Embryonic facial prominence (tissue), 1 donor: Measurements from ENCODE around the gene PDLIM3.
"Not testable (repeated sequence)": the region's sequence is repeated elsewhere in the genome, so short reads cannot be mapped to it uniquely, and the experiment has no call there.

ENCODE experiments used
- DNase-seq: peaks from one replicate; pipeline ENCODE4 v3.0.0-alpha.2; 2016; ENCODE audit errors: extremely low spot score

The PDLIM3 gene

DNA sequence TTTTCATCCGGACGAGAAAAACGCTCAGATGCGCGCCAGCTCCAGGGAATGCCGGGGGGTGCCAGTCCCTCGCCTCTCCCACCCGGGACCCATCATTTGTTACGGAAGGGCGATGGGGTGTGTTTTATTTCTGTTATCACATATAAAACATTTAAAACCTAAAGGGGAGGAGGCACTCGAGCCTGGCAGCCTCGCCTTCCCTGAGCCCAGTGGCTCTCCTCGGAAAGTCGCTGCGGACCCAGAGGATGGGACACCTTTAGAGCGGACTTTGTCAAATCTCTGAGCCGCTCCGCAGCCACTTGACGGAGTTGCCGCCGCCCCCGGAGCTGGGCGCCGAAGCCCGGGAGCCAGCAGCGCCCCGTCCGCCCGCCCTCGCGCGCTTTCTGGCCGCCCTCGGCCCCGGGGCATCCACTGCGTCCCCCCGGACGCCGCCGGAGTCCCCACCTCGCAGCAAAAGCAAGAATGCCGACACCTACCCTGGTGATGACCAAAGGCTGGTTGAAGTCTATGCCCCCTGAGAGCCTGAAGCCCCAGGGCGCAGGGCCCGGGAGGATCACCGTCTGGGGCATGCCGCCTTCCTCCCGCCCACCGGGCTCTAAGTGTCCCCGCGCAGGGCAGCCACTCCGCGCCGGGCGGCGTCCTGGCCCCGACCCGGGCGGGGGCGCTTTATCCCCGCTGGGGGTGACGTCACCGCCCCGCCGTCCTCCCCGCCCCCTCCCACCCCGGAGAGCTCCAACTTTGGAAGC lies at the start of gene PDLIM3:
Gene PDLIM3, minus strand, starts transcription at position 642 of the 746 bp plus-strand sequence. Its CDS starts 73 bp downstream, at position 569.
- DNase-seq, result no peak

- no peak for DNase-seq
Observed at GRCh38 chr4:185583813-185584212, 48.5 kb upstream of the PDLIM3 start.

- DNase-seq, result no peak
Observed at GRCh38 chr4:185582651-185583400, 47.5 kb upstream of the PDLIM3 start.

DNA sequence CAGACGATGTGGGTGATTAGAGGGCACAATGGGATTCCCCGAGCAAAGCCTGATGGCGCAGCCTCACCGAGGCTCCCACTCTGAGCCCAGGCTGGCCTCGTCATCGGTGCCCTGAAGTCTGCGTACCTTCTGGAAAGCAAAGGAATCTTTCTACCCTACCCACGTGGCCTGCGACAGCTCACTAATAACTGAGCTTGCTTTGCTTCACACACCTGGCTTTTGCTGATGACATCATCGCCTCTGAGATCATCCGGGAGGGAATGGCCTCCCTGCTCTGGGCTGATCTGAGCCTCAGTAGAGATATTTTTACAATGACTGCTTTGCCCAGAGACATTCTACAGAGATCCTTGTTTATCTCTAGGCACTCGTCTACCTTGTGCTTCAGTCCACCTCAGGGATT lies 45.4 kb upstream of the PDLIM3 start:
- no peak for DNase-seq

GRCh38 chr4:185578284-185578683 lies 43.0 kb upstream of the PDLIM3 start:
- no peak for DNase-seq

DNA sequence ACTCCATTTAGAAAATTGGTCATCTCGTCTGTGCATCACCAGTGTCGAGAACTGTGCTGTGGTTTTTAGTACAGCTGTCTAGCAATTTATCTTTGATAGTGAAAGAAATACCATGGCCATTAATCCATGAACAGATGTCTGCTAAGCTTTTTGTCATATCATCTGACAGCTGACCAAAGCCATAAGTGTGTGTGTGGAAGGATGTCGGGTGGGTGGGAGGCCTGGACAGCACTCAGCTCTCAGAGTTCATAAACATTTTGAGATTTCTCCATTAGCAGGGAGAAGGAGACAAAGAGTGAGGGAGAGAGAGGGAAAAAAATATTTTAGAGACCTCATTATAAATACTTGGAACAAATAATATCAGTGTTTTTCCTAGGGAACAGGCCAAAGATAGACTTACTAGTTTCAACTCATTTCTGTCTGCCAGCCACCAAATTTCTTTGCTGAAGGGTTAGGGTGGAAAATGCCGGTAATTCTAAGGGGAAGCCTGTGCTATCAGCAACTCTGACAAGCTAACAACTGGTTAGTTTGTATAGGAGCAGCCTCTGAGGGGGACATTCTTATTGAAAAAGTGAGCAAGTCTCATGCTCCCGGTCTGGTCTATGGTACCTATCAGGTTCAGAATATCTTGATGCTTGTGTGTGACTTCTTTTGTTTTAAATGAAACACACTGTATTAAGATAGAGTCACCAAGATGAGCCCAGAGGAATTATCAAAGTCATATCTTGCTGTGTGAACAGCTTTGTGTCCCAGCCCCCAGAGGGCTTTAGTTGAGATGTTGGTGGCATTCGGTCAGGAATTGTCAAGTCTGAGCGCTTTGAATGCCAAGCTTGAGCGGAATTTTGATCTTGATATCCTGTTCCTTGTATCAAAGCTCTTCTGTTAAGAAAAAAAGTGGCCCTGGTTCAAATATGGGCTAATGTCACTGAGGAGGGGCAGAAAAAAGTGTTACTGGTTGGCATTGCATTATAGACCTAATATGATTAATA lies 41.9 kb upstream of the PDLIM3 start:
- no peak for DNase-seq

GRCh38 chr4:185576314-185576961 lies 41.1 kb upstream of the PDLIM3 start:
- no peak for DNase-seq

GRCh38 chr4:185573651-185574199 lies 38.4 kb upstream of the PDLIM3 start:
- DNase-seq, result no peak

DNA sequence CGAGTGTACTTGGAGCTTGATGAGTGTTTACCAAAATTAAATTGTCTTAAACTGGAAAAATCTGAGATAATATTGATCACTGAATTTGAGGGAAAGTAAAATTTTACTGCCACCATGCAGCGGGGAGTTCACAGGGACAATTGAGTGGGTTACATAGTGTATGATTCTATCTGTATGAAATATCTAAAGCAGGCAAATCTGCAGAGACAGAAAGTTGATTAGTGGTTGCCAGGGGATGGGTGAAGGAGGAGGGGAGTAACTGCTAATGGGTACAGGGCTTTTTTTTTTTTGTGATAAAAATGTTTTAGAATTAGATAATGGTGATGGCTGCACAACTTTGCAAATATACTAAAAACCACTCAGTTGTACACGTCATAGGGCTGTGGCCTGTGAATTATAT lies 35.4 kb upstream of the PDLIM3 start:
- DNase-seq, result no peak

GRCh38 chr4:185567381-185568376 lies 32.4 kb upstream of the PDLIM3 start:
- no peak for DNase-seq

GRCh38 chr4:185566972-185567371 lies 31.7 kb upstream of the PDLIM3 start:
- DNase-seq, result no peak

DNA sequence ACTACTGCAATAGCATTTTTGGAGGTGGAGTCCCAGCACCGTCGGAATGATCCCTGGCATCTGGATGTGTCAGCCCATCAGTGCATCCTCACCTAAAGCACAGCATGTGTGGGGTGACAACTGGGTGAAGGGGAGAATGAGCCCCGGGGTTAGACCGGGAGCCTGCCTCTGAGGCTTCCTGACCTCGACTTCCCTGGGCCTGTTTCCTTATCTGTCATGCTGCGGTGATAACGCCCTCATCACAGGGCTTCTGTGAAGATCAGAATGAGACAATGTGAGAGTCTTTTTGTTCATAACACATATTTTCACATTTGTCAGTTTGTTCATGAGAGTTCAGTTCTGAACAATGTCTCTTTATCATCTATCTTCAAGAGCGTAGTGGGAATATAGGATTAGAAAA lies 31.1 kb upstream of the PDLIM3 start:
- no peak for DNase-seq

DNA sequence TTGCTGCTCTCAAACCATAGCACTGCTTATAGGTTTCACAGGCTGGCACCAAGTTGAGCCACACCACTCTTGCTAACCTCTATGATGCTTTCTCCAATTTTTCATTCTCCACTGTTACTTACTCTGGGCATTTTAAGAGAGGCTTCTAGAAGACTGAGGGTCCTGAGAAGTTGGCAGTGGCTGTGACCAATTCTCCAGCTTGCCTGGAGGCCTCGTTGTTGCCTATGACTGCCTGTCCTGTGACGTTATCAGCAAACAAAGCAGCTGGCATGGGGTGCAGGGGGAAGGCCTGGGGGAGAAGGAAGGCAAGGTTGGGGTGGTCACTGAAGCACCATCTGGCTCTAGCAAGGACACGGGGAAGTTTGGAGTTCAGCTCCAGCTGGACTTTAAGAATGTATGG lies 30.4 kb upstream of the PDLIM3 start:
- DNase-seq, result no peak

DNA sequence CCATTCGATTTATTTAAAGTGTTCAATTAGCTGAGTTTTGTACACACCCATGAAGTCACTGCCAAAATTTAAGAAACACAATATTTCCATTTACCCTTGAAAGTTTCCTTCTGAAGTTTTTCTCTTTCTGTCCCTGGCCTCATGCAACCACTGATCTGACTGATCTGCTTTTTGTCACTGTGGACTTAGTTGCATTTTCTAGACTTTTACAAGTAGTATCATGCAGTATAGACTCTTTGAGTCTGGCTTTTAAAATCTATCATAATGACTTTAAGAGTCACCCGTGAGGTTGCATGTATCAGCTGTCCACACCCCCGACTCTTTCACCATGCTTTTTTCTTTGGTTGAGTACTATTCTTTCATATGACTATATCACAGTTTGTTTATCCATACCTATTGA lies 29.0 kb upstream of the PDLIM3 start:
- DNase-seq, result no peak

GRCh38 chr4:185562531-185562930 lies 27.2 kb upstream of the PDLIM3 start:
- no peak for DNase-seq

DNA sequence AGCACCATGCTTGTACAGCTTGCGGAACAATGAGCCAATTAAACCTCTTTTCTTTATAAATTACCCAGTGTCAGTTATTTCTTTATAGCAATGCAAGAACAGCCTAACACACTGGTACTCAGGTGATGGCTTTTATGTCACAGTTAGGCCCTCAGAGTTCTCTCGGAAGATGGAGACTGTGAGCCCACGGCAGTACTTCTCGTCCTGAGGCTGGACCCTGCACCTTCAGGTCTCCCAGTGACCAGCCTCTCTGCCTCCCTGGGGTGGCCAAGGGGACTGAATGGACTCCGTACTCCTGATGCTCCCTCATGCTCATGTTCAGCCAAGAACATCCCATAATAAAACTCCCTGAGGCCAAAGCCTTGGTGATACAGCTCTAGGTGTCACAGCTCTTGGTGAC lies 25.0 kb upstream of the PDLIM3 start:
- DNase-seq, result no peak

- no peak for DNase-seq
Observed at GRCh38 chr4:185559915-185560281, 24.6 kb upstream of the PDLIM3 start.

DNA sequence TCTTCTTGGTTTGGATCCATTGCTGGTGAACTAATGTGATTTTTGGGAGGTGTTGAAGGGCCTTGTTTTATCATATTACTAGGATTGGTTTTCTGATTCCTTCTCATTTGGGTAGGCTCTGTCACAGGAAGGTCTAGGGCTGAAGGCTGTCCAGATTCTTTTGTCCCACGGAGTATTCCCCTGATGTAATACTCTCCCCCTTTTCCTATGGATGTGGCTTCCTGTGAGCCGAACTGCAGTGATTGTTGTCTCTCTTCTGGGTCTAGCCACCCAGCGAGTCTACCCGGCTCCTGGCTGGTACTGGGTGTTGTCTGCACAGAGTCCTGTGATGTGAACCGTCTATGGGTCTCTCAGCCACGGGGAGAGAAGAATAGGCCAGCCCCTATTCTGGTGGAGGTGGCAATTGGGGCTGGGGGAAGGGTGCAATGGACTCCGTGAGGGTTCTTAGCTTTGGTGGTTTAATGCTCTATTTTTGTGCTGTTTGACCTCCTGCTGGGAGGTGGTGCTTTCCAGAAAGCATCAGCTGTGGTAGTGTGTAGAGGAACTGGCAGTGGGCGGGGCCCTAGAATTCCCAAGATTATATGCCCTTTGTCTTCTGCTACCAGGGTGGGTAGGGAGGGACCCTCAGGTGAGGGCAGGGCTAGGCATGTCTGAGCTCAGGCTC lies 24.1 kb upstream of the PDLIM3 start:
- not testable (repeated sequence) for DNase-seq

DNA sequence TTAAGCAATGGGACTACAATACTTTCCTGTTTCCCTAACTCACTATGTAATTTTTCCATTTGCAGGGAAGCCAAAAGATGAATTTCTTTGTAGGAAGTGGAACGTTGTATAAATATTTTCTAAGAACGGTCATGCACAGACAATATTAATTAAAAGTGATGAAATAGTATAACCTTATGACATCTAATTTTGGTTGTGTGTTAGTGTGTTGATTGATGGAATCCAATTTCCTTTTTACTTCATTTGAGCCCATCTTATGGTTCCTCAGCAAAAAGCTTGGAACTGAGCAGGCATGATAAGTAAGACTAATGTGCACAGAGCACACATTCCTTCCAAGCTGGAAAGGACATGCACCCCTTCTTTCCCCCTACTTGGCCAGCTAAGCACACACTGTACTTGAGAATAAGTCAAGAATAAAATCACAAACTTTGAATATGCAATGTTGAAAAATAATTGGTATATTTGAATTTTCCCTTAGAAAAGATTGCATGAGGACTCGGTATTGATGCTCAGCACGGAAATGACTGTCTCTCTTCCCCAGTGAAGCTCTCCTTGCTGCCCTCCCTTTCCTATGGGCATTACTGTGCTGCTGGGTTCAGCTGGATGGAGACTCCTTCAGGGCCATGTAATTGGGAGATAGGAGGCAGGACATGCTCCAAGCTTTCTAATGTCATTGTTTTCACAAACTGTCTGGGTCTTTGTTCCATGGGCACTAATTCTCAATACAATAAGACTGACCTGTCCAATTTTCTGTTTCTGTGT lies 19.2 kb upstream of the PDLIM3 start:
- DNase-seq, result no peak
